ENCODE measurements around the gene TRPM2. TPM values are rescaled to one million over a fixed set of nuclear protein-coding genes. Genes with fewer than 3 reads are reported as not detected.

The TRPM2 gene
- total RNA-seq, 4 donors from 2014 or later: 1.0 to 3.3 (median 3.1) TPM

DNA sequence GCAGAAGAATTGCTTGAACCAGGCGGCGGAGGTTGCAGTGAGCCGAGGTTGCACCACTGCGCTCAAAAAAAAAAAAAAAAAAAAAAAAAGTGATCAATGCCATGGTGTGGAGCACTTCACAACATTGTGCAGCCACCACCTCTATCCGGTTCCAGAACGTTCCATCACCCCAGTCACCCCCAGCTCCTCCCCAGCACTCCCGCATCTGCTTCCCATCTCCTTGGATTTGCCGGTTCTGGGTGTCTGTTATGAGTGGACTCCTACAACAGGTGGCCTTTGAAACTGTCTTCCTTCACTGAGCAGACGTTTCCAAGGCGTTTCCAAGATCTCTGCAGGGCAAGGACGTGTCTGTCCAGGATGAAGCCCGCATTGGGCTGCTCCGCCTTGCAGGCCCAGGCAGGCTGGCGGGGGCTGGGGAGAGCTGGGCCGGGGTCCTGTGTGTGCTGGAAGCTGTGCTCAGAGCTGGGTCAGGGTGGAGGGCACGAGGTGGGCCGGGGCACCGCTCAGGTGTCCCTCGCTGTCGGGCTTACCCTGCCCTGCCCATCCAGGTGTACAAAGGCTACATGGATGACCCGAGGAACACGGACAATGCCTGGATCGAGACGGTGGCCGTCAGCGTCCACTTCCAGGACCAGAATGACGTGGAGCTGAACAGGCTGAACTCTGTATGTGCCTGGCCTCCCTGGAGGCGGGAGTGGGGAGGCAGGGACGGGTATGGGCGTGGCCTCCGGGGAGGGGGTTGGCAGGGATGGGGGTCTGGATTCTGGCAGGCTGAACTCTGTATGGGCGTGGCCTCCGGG, 87.0 kb downstream of the TRPM2 start:
- no peak for TF ChIP-seq POLR2AphosphoS5 (IDR thresholded peaks at IDR 0.05)
- no peak for TF ChIP-seq EP300 (IDR thresholded peaks at IDR 0.05)
- TF ChIP-seq, protein P1, sequence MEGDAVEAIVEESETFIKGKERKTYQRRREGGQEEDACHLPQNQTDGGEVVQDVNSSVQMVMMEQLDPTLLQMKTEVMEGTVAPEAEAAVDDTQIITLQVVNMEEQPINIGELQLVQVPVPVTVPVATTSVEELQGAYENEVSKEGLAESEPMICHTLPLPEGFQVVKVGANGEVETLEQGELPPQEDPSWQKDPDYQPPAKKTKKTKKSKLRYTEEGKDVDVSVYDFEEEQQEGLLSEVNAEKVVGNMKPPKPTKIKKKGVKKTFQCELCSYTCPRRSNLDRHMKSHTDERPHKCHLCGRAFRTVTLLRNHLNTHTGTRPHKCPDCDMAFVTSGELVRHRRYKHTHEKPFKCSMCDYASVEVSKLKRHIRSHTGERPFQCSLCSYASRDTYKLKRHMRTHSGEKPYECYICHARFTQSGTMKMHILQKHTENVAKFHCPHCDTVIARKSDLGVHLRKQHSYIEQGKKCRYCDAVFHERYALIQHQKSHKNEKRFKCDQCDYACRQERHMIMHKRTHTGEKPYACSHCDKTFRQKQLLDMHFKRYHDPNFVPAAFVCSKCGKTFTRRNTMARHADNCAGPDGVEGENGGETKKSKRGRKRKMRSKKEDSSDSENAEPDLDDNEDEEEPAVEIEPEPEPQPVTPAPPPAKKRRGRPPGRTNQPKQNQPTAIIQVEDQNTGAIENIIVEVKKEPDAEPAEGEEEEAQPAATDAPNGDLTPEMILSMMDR (IDR thresholded peaks at IDR 0.05): no peak
- TF ChIP-seq POLR2A (IDR thresholded peaks at IDR 0.05): no peak
- Histone ChIP-seq H3K27ac (no peak overlapping the region), H3K4me1 (peaks cover 0 to 22% (median 0%) of the 10 kb centered on the region in 3 donors), H3K36me3 (no peaks in the 10 kb centered on the region), H3K9me3 (peaks cover 0 to 5% (median 0%) of the 10 kb centered on the region in 3 donors), H3K4me3 (no peak overlapping the region), H3K27me3 (peaks cover 24% of the 10 kb centered on the region)
- 71 to 80% methylated on average over 1 to 6 of the region's 33 CpGs for WGBS, 2 donors (ENCODE audit: low coverage in 1 of 2)
- no peak for ATAC-seq

- Histone ChIP-seq H3K4me3 (no peak overlapping the region), H3K36me3 (no peaks in the 10 kb centered on the region), H3K9me3 (peaks cover 0 to 5% (median 0%) of the 10 kb centered on the region in 3 donors), H3K27ac (no peak overlapping the region), H3K27me3 (peaks cover 25% of the 10 kb centered on the region), H3K4me1 (peaks cover 0 to 22% (median 0%) of the 10 kb centered on the region in 3 donors)
- TF ChIP-seq POLR2AphosphoS5 (IDR thresholded peaks at IDR 0.05) (no peak), POLR2A (IDR thresholded peaks at IDR 0.05) (no peak)
- TF ChIP-seq, protein P1 (IDR thresholded peaks at IDR 0.05): no peak
- ATAC-seq: no peak
- 65% methylated on average over 7 of the region's 10 CpGs; no CpG with 5 or more reads in 1 of the 2 donors for WGBS, 2 donors (ENCODE audit: low coverage in 1 of 2)
Measured at GRCh38 chr21:44441041-44441400, 87.6 kb downstream of the TRPM2 start.

DNA sequence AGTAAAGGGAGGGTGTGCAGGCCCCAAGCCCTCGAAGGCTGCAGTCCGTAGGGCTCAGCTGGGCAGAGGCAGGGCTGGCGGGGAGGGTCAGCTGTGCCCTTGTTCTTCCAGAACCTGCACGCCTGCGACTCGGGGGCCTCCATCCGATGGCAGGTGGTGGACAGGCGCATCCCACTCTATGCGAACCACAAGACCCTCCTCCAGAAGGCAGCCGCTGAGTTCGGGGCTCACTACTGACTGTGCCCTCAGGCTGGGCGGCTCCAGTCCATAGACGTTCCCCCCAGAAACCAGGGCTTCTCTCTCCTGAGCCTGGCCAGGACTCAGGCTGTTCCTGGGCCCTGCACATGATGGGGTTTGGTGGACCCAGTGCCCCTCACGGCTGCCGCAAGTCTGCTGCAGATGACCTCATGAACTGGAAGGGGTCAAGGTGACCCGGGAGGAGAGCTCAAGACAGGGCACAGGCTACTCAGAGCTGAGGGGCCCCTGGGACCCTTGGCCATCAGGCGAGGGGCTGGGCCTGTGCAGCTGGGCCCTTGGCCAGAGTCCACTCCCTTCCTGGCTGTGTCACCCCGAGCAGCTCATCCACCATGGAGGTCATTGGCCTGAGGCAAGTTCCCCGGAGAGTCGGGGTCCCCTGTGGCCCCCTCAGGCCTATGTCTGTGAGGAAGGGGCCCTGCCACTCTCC, 88.3 kb downstream of the TRPM2 start:
- Histone ChIP-seq H3K9me3 (peaks cover 0 to 5% (median 0%) of the 10 kb centered on the region in 3 donors), H3K27me3 (peaks cover 30% of the 10 kb centered on the region), H3K4me1 (peaks cover 0 to 22% (median 0%) of the 10 kb centered on the region in 3 donors), H3K27ac (no peak overlapping the region), H3K4me3 (no peak overlapping the region), H3K36me3 (no peaks in the 10 kb centered on the region)
- ATAC-seq: no peak
- WGBS, 2 donors (ENCODE audit: low coverage in 1 of 2): no CpG with 5 or more reads among the region's 20 CpGs
- TF ChIP-seq, protein P1 (IDR thresholded peaks at IDR 0.05): no peak
- TF ChIP-seq EP300 (IDR thresholded peaks at IDR 0.05) (no peak), POLR2AphosphoS5 (IDR thresholded peaks at IDR 0.05) (no peak), POLR2A (IDR thresholded peaks at IDR 0.05) (no peak)

GRCh38 chr21:44442266-44443125, 89.1 kb downstream of the TRPM2 start:
- H3K27me3 ChIP-seq: peaks cover 30% of the 10 kb centered on the region
- no peak for TF ChIP-seq POLR2A (IDR thresholded peaks at IDR 0.05)
- TF ChIP-seq EP300 (IDR thresholded peaks at IDR 0.05): no peak
- TF ChIP-seq POLR2AphosphoS5 (IDR thresholded peaks at IDR 0.05): no peak
- TF ChIP-seq, protein P1 (IDR thresholded peaks at IDR 0.05): no peak
- H3K4me1 ChIP-seq: peaks cover 0 to 21% (median 0%) of the 10 kb centered on the region in 3 donors
- no peak overlapping the region for H3K4me3 ChIP-seq
- no peaks in the 10 kb centered on the region for H3K36me3 ChIP-seq
- ATAC-seq: no peak
- H3K27ac ChIP-seq: no peak overlapping the region
- H3K9me3 ChIP-seq: peaks cover 0 to 5% (median 0%) of the 10 kb centered on the region in 3 donors
- 93 to 94% methylated on average over 4 to 5 of the region's 19 CpGs for WGBS, 2 donors (ENCODE audit: low coverage in 1 of 2)
